Endothelial cell of umbilical vein (primary cell): ENCODE results near the gene GUCD1. TPM values are rescaled to one million over a fixed set of nuclear protein-coding genes. Genes with fewer than 3 reads are reported as not detected.

Experiments used
- BruUV-seq: library from RNA; stranded (reverse); fragments of 400-500 nt; replicated peaks from 2 replicates; lab custom pipeline; 2021; lab: Mats Ljungman, UMichigan
- CTCF ChIA-PET: fragments of 300-600, 350-600 bp; sonication (Branson Sonifier 250); formaldehyde crosslinking; loops from one replicate; lab custom pipeline; 2021; ENCODE audit warnings: antibody characterized with exemption, inconsistent platforms; lab: Charles Lee
- POLR2A ChIA-PET: fragments of 300-600, 350-600 bp; sonication (Branson Sonifier 250); formaldehyde crosslinking; loops from one replicate; lab custom pipeline; 2021; ENCODE audit warnings: antibody characterized with exemption, inconsistent platforms; lab: Charles Lee
- DNase-seq: peaks from one replicate; pipeline ENCODE4 v3.0.0-alpha.2; 2011; ENCODE audit warnings: low read depth, low spot score
- FAIRE-seq: peaks from 2 replicates; lab custom pipeline; 2011; peaks lifted over from hg19 to GRCh38; lab: Jason Lieb, UNC
- H2AFZ ChIP-seq: 2 replicates; pipeline ENCODE4 v1.6.0; 2012; ENCODE audit warnings: low read depth, low read length, control low read depth, inconsistent platforms
- H3K27ac ChIP-seq: 2 replicates; pipeline ENCODE4 v1.5.1; 2011; ENCODE audit warnings: low read depth, mild to moderate bottlenecking, control low read depth, low read length, moderate library complexity; ENCODE audit not compliant: insufficient read depth
- H3K27me3 ChIP-seq, 2 experiments: 2 replicates each; pipeline versions ENCODE4 v1.6.0 to v1.6.1; 2011; ENCODE audit warnings: low read length in 2 of 2, mixed read lengths in 1 of 2; ENCODE audit not compliant: control insufficient read depth in 2 of 2, insufficient read depth in 2 of 2
- H3K36me3 ChIP-seq, 2 experiments: 2 replicates in 1 of 2; 3 replicates in 1 of 2; pipeline ENCODE4 v1.5.1; 2011; ENCODE audit warnings: low read length in 2 of 2, mild to moderate bottlenecking in 1 of 2, moderate library complexity in 1 of 2; ENCODE audit not compliant: control insufficient read depth in 2 of 2, insufficient read depth in 2 of 2; ENCODE audit errors: extremely low read depth in 1 of 2
- H3K4me1 ChIP-seq: 3 replicates; pipeline ENCODE4 v1.5.1; 2011; ENCODE audit warnings: mild to moderate bottlenecking, low read length; ENCODE audit not compliant: control insufficient read depth, insufficient read depth; ENCODE audit errors: extremely low read depth
- H3K4me2 ChIP-seq: 2 replicates; pipeline ENCODE4 v1.6.1; 2011; ENCODE audit warnings: low read length, control low read depth, mixed read lengths; ENCODE audit not compliant: insufficient read depth
- H3K4me3 ChIP-seq, 3 experiments: fragments of 200-600 bp in 1 of 3; sonication (generic), shearing (Covaris generic) in 1 of 3; replicated peaks in 1 of 3; 2 replicates each; pipeline ENCODE4 v1.5.1; 2011 to 2016; ENCODE audit warnings: control low read depth in 3 of 3, low read length in 3 of 3, mild to moderate bottlenecking in 2 of 3, inconsistent platforms in 1 of 3, low read depth in 1 of 3, moderate library complexity in 1 of 3; ENCODE audit not compliant: insufficient read depth in 1 of 3
- H3K79me2 ChIP-seq: 2 replicates; pipeline ENCODE4 v1.6.0; 2012; ENCODE audit warnings: low read length, inconsistent platforms; ENCODE audit not compliant: control insufficient read depth, insufficient read depth
- H3K9ac ChIP-seq: replicated peaks from 2 replicates; pipeline ENCODE3; 2011; ENCODE audit warnings: low read length, control low read depth; ENCODE audit not compliant: insufficient read depth; ENCODE audit errors: extremely low read depth
- H3K9me1 ChIP-seq: replicated peaks from 3 replicates; pipeline ENCODE4 v1.6.0; 2011; ENCODE audit warnings: mild to moderate bottlenecking, low read length; ENCODE audit not compliant: control insufficient read depth, insufficient read depth; ENCODE audit errors: extremely low read depth
- H3K9me3 ChIP-seq: replicated peaks from 2 replicates; pipeline ENCODE4 v1.5.1; 2012; ENCODE audit warnings: low read length, inconsistent platforms; ENCODE audit not compliant: control insufficient read depth, insufficient read depth
- H4K20me1 ChIP-seq: replicated peaks from 2 replicates; pipeline ENCODE3; 2011; ENCODE audit warnings: mild to moderate bottlenecking, low read length; ENCODE audit not compliant: control insufficient read depth, insufficient read depth; ENCODE audit errors: extremely low read depth
- CTCF ChIP-seq, 2 donors: IDR thresholded peaks; 1 replicate in 1 of 2; 2 replicates in 1 of 2; pipeline ENCODE4 v1.5.1; 2011; ENCODE audit warnings: low read length in 2 of 2, mild to moderate bottlenecking in 2 of 2, moderate library complexity in 2 of 2, control low read depth in 1 of 2, inconsistent platforms in 1 of 2, low read depth in 1 of 2; ENCODE audit not compliant: insufficient read depth in 1 of 2; ENCODE audit errors: extremely low read depth in 1 of 2
- EZH2 ChIP-seq: IDR thresholded peaks from 2 replicates; pipeline ENCODE4 v1.6.1; 2012; ENCODE audit warnings: borderline replicate concordance, low read depth, mild to moderate bottlenecking, moderate library complexity, low read length, inconsistent platforms; ENCODE audit not compliant: severe bottlenecking
- FOS ChIP-seq: IDR thresholded peaks from 2 replicates; pipeline ENCODE4 v1.6.1; 2011; ENCODE audit warnings: mild to moderate bottlenecking, low read length, moderate library complexity, borderline replicate concordance; ENCODE audit not compliant: insufficient read depth
- GATA2 ChIP-seq: IDR thresholded peaks from 2 replicates; pipeline ENCODE4 v1.7.0; 2011; ENCODE audit warnings: low read depth, mild to moderate bottlenecking, moderate library complexity, mixed read lengths, low read length; ENCODE audit not compliant: insufficient read length, insufficient read depth
- JUN ChIP-seq: IDR thresholded peaks from 2 replicates; pipeline ENCODE4 v1.6.1; 2011; ENCODE audit warnings: borderline replicate concordance, low read depth; ENCODE audit not compliant: insufficient read length, insufficient read depth
- MAX ChIP-seq: IDR thresholded peaks from 2 replicates; pipeline ENCODE4 v1.6.1; 2011; ENCODE audit not compliant: insufficient read depth, insufficient read length
- MYC ChIP-seq: IDR thresholded peaks from one replicate; pipeline ENCODE4 v1.6.1; 2011; ENCODE audit warnings: mild to moderate bottlenecking, low read depth, low read length
- POLR2A ChIP-seq: IDR thresholded peaks from 2 replicates; pipeline ENCODE4 v1.6.1; 2012; ENCODE audit warnings: low read depth, mild to moderate bottlenecking, control low read depth, low read length
- POLR2AphosphoS5 ChIP-seq: IDR thresholded peaks from 2 replicates; pipeline ENCODE4 v1.6.1; 2012; ENCODE audit warnings: low read depth, mild to moderate bottlenecking, control low read depth, low read length, moderate library complexity; ENCODE audit not compliant: insufficient read depth
- dilution Hi-C: fragments of 300-500 bp; cut with MboI; formaldehyde crosslinking; loops from one replicate; pipeline ENCODE4 v1.15.0; 2019; ENCODE audit warnings: low sequenced_read_pairs; ENCODE audit not compliant: extremely low pct_ligation_motif_present
- intact Hi-C: fragments of 100-400 bp; cut with micrococcal nuclease; formaldehyde crosslinking; loops from one replicate; pipeline ENCODE4 v1.10.0; 2022
- polyA plus RNA-seq, 4 experiments: library from polyadenylated mRNA; depleted of rRNA in 3 of 4; stranded (reverse) in 3 of 4; unstranded in 1 of 4; fragments of >200 nt; gene quantifications; 2 replicates each; pipeline versions ENCODE4 v1.2.1 to v1.2.3, GENCODE V29; 2011 to 2012; ENCODE audit warnings: missing spikeins in 1 of 4
- total RNA-seq: library from RNA; stranded (reverse); gene quantifications from 2 replicates; pipeline ENCODE4 v1.2.3, GENCODE V29; 2021

The GUCD1 gene
- total and polyA plus RNA-seq, 2 donors (not counting 3 experiments of a cell fraction or from before 2014, with no cell fraction given) = 116 to 138 TPM

- no peak for FAIRE-seq
- H3K27ac ChIP-seq = no peak overlapping the region
- dilution Hi-C loops = no loop called here
- POLR2A ChIA-PET = no interaction called here
- TF ChIP-seq POLR2AphosphoS5 (no peak), JUN (no peak), EZH2 (no peak), POLR2A (no peak), GATA2 (no peak), MYC (no peak), FOS (no peak), MAX (no peak), CTCF (IDR thresholded peaks at IDR 0.05; ENCODE audit: extremely low read depth in 1 of 2, insufficient read depth in 1 of 2, low read depth in 1 of 2, low read length in 2 of 2) (no peak)
- no peaks in the 10 kb centered on the region for H3K9me1 ChIP-seq
- no TSS peak for BruUV-seq
- no peak overlapping the region for H2AFZ ChIP-seq
- no peak overlapping the region for H3K4me2 ChIP-seq
- no peaks in the 10 kb centered on the region for H4K20me1 ChIP-seq
- H3K4me3 ChIP-seq = no peak overlapping the region
- H3K9me3 ChIP-seq = no peaks in the 10 kb centered on the region
- no peaks in the 10 kb centered on the region for H3K36me3 ChIP-seq
- intact Hi-C loops = no loop called here
- CTCF ChIA-PET = no interaction called here
- no peaks in the 10 kb centered on the region for H3K79me2 ChIP-seq
- DNase-seq = no peak
- no peaks in the 10 kb centered on the region for H3K27me3 ChIP-seq
- H3K9ac ChIP-seq = no peak overlapping the region
- peaks cover 7% of the 10 kb centered on the region for H3K4me1 ChIP-seq
Observed at GRCh38 chr22:24595863-24596262, 40.9 kb upstream of the GUCD1 start.
